ENCODE measurements around the gene SLCO3A1. TPM values are rescaled to one million over a fixed set of nuclear protein-coding genes. Genes with fewer than 3 reads are reported as not detected.

Gene SLCO3A1
- total RNA-seq, 2 experiments from 2014 or later, result 4.2 to 4.8 TPM

DNA sequence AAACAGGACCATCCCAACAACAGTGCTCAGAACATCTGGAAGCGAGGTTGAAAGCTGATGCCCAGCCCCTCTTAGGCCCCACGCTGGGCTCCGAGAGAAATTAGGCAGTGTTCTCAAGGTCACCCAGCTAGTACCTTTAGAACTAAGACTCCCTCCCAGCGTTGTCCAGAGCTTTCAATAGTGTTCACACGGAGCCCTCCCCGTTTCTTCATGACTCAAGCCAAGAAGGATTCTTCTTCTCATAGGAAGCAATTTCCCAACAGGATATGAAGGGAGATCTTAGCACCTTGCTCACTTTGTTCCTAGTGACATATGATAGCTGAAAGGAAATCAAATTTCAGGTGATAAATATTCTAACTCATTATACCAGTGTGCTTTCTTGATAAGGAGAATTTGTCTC, 296.0 kb downstream of the SLCO3A1 start:
- Mint-ChIP-seq H3K36me3 (ENCODE audit: low read depth) (no peaks in the 10 kb centered on the region), H3K27ac (no peak overlapping the region), H3K4me3 (no peak overlapping the region), H3K9me3 (no peaks in the 10 kb centered on the region), H3K27me3 (no peaks in the 10 kb centered on the region), H3K4me1 (ENCODE audit: low read depth) (no peaks in the 10 kb centered on the region)
- intact Hi-C loops (cut with micrococcal nuclease), result no loop called here
- CTCF ChIA-PET, result interaction anchor here (0.9 kb wide), 1 partner anchor 72 kb away, joined by 3 read pairs; no protein-coding TSS in a partner anchor
- POLR2A ChIA-PET, result no interaction called here
- TF ChIP-seq, protein P1, sequence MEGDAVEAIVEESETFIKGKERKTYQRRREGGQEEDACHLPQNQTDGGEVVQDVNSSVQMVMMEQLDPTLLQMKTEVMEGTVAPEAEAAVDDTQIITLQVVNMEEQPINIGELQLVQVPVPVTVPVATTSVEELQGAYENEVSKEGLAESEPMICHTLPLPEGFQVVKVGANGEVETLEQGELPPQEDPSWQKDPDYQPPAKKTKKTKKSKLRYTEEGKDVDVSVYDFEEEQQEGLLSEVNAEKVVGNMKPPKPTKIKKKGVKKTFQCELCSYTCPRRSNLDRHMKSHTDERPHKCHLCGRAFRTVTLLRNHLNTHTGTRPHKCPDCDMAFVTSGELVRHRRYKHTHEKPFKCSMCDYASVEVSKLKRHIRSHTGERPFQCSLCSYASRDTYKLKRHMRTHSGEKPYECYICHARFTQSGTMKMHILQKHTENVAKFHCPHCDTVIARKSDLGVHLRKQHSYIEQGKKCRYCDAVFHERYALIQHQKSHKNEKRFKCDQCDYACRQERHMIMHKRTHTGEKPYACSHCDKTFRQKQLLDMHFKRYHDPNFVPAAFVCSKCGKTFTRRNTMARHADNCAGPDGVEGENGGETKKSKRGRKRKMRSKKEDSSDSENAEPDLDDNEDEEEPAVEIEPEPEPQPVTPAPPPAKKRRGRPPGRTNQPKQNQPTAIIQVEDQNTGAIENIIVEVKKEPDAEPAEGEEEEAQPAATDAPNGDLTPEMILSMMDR (IDR thresholded peaks at IDR 0.05), result no peak
- ATAC-seq, result no peak
- DNase-seq, result no peak

DNA sequence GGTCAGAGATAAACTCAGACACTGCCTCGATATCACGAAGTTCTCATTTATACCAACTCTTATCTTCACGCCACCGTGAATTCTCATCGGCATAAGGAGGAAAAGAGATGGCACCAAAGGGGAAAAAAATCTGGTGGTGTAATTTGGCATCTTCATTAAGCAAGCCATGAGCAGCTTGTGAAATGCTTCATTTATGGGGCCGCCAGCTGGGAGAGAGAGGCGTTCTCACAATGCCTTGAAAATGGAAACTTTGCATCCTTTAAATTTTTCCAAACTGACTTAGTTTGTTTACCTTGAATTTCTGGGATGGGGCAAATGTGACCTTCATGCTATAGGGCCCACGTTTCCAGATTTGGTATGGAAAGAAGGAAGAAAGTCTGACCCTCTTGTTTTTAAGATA, 297.7 kb downstream of the SLCO3A1 start:
- intact Hi-C loops (cut with micrococcal nuclease), result loop anchor here (10.0 kb wide), 1 partner anchor 56 kb away; no protein-coding TSS in a partner anchor
- DNase-seq, result no peak
- no peak overlapping the region for H3K27ac Mint-ChIP-seq
- no peak for ATAC-seq
- ChIA-PET CTCF (interaction anchor here (2.0 kb wide), 1 partner anchor 9 kb away, joined by 4 read pairs; no protein-coding TSS in a partner anchor), POLR2A (no interaction called here)
- no peaks in the 10 kb centered on the region for H3K36me3 Mint-ChIP-seq (ENCODE audit: low read depth)
- H3K27me3 Mint-ChIP-seq, result no peaks in the 10 kb centered on the region
- H3K9me3 Mint-ChIP-seq, result no peaks in the 10 kb centered on the region
- no peaks in the 10 kb centered on the region for H3K4me1 Mint-ChIP-seq (ENCODE audit: low read depth)
- TF ChIP-seq, protein P1 (IDR thresholded peaks at IDR 0.05), result no peak
- no peak overlapping the region for H3K4me3 Mint-ChIP-seq

DNA sequence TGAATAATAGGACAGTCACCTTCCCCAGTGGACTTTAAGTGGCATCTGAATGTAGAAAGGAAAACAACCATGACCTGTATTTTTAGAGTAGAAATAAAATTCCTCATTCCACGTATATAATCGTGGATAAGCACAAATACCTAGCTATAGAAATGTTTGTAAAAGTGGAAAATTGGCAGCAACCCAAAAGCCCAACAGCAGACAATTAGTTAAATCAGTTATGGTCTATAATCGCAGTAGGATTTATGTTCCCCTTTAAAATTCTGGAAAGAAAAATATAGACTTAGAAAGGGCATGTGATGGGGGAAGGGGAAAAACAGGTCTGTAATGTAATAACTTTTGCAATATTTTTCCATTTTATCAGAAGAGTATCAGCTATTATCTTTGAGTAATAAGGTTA, 298.2 kb downstream of the SLCO3A1 start:
- POLR2A ChIA-PET, result no interaction called here
- no peaks in the 10 kb centered on the region for H3K36me3 Mint-ChIP-seq (ENCODE audit: low read depth)
- ATAC-seq, result no peak

DNA sequence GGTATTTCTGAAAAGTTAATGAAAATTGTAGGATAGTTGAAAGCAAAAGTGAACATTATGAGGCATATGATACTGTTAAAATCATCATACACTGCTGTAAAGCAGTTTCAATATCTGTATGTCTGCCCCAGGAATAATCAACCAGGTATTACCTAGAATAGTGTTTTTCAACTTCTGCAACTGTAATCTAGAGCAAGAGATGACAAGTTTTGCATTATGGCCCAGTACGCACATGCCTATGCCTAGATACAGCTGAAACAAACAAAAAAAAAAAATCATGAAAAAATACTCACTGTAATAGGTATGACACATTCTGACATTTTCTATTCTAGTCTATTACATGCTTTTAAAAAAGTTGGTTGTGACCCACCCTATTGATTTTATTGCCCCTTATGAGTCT, 299.5 kb downstream of the SLCO3A1 start:
- intact Hi-C loops (cut with micrococcal nuclease), result loop anchor here (10.0 kb wide), 1 partner anchor 58 kb away; no protein-coding TSS in a partner anchor
- peaks cover 3% of the 10 kb centered on the region for H3K4me1 Mint-ChIP-seq (ENCODE audit: low read depth)
- no peaks in the 10 kb centered on the region for H3K9me3 Mint-ChIP-seq
- ChIA-PET CTCF (no interaction called here), POLR2A (no interaction called here)
- no peaks in the 10 kb centered on the region for H3K27me3 Mint-ChIP-seq
- H3K4me3 Mint-ChIP-seq, result no peak overlapping the region
- TF ChIP-seq, protein P1 (IDR thresholded peaks at IDR 0.05), result no peak
- H3K27ac Mint-ChIP-seq, result no peak overlapping the region
- DNase-seq (no peak), ATAC-seq (no peak)
- no peaks in the 10 kb centered on the region for H3K36me3 Mint-ChIP-seq (ENCODE audit: low read depth)

More for the DNA sequence above, 298.2 kb downstream of the SLCO3A1 start:
- Mint-ChIP-seq H3K9me3 (no peaks in the 10 kb centered on the region), H3K4me1 (ENCODE audit: low read depth) (no peaks in the 10 kb centered on the region), H3K4me3 (no peak overlapping the region), H3K27ac (no peak overlapping the region), H3K27me3 (no peaks in the 10 kb centered on the region)
- TF ChIP-seq, protein P1 (IDR thresholded peaks at IDR 0.05), result no peak
- intact Hi-C loops (cut with micrococcal nuclease), result loop anchor here (10.0 kb wide), 1 partner anchor 57 kb away; no protein-coding TSS in a partner anchor
- no peak for DNase-seq
- CTCF ChIA-PET, result interaction anchor here (2.0 kb wide), 1 partner anchor 10 kb away, joined by 4 read pairs; no protein-coding TSS in a partner anchor

DNA sequence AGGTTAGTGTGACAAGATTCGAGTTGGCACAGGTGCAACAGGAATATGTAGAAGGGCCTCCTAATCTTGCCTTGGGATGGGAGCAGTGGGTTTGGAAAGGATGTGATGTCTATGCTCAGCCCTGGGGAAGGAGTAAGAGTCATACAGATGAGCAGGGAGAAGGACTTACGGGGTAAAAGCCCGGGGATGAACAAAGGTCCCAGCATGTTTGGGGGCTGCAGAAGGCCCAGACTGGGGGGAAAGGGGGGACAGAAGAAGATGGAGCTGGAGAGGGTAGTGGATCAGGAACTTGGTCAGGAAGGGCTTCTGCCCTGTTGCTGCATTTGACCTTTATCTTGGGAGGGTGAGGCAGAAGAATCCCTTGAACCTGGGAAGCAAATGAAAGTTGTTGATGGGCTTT, 300.1 kb downstream of the SLCO3A1 start:
- DNase-seq (no peak), ATAC-seq (no peak)
- Mint-ChIP-seq H3K27me3 (no peaks in the 10 kb centered on the region), H3K4me1 (ENCODE audit: low read depth) (peaks cover 10% of the 10 kb centered on the region), H3K36me3 (ENCODE audit: low read depth) (no peaks in the 10 kb centered on the region), H3K9me3 (no peaks in the 10 kb centered on the region), H3K4me3 (no peak overlapping the region), H3K27ac (no peak overlapping the region)
- TF ChIP-seq, protein P1 (IDR thresholded peaks at IDR 0.05), result no peak
- ChIA-PET POLR2A (no interaction called here), CTCF (no interaction called here)
- intact Hi-C loops (cut with micrococcal nuclease), result loop anchor here (10.0 kb wide), 1 partner anchor 59 kb away; no protein-coding TSS in a partner anchor

Measured in activated CD8-positive, alpha-beta T cell treated with anti-CD3 and anti-CD28 coated beads for 36 hours (primary cell).